KMS-11 (cell line): ENCODE measurements around the gene STAC3.

ENCODE experiments used
- H2AFZ ChIP-seq: fragments of 200-600 bp; sonication (generic); 2 replicates; pipeline ENCODE4 v1.6.1; 2016; ENCODE audit warnings: antibody characterized with exemption, mixed run types, low read depth
- H3K27ac ChIP-seq: fragments of 200-600 bp; sonication (generic); 2 replicates; pipeline ENCODE4 v1.6.1; 2016; ENCODE audit warnings: mild to moderate bottlenecking, mixed run types
- H3K27me3 ChIP-seq: fragments of 200-600 bp; sonication (generic); 2 replicates; pipeline ENCODE4 v1.6.1; 2017; ENCODE audit warnings: mild to moderate bottlenecking, low read depth, mixed run types, moderate library complexity; ENCODE audit not compliant: insufficient read depth
- H3K36me3 ChIP-seq: fragments of 200-600 bp; sonication (generic); 2 replicates; pipeline ENCODE4 v1.6.1; 2017; ENCODE audit warnings: mild to moderate bottlenecking, mixed run types; ENCODE audit not compliant: insufficient read depth
- H3K4me1 ChIP-seq: fragments of 200-600 bp; sonication (generic); 2 replicates; pipeline ENCODE4 v1.6.1; 2016; ENCODE audit warnings: mild to moderate bottlenecking, low read depth, mixed run types; ENCODE audit not compliant: poor library complexity, severe bottlenecking
- H3K4me2 ChIP-seq: fragments of 200-600 bp; sonication (generic); 2 replicates; pipeline ENCODE4 v1.7.0; 2016; ENCODE audit warnings: mild to moderate bottlenecking, mixed run types
- H3K4me3 ChIP-seq: fragments of 200-600 bp; sonication (generic); IDR thresholded peaks from 2 replicates; pipeline ENCODE4 v1.6.1; 2017; ENCODE audit warnings: low read depth, low read length, mixed read lengths; ENCODE audit not compliant: insufficient read depth
- H3K79me2 ChIP-seq: fragments of 200-600 bp; sonication (generic); 2 replicates; pipeline ENCODE4 v1.6.1; 2016; ENCODE audit warnings: low read depth, mixed run types; ENCODE audit not compliant: insufficient read depth
- H3K9ac ChIP-seq: fragments of 200-600 bp; sonication (generic); 2 replicates; pipeline ENCODE4 v1.6.1; 2016; ENCODE audit warnings: mild to moderate bottlenecking, mixed run types
- H4K20me1 ChIP-seq: fragments of 200-600 bp; sonication (generic); 2 replicates; pipeline ENCODE4 v1.6.1; 2016; ENCODE audit warnings: mild to moderate bottlenecking, mixed run types; ENCODE audit not compliant: insufficient read depth
- CTCF ChIP-seq: fragments of 200-600 bp; sonication (generic); conservative IDR thresholded peaks from 2 replicates; pipeline ENCODE4 v1.6.1; 2017; ENCODE audit warnings: low read depth, mild to moderate bottlenecking, antibody characterized with exemption, low read length, moderate library complexity, mixed read lengths

The STAC3 gene

GRCh38 chr12:57232156-57232756 is 18.7 kb downstream of the STAC3 start:
- H3K4me3 ChIP-seq, result no peak overlapping the region
- no peak overlapping the region for H2AFZ ChIP-seq
- H3K4me2 ChIP-seq, result no peak overlapping the region
- no peak overlapping the region for H3K27ac ChIP-seq
- H3K9ac ChIP-seq, result no peak overlapping the region
- H4K20me1 ChIP-seq, result no peaks in the 10 kb centered on the region
- TF ChIP-seq CTCF, result no peak
- peaks cover 32% of the 10 kb centered on the region for H3K4me1 ChIP-seq
- peaks cover 4% of the 10 kb centered on the region; the same call in 1 of the 2 replicates for H3K27me3 ChIP-seq
- H3K79me2 ChIP-seq, result peaks cover 35% of the 10 kb centered on the region
- H3K36me3 ChIP-seq, result peaks cover 12% of the 10 kb centered on the region; the same call in 1 of the 2 replicates

GRCh38 chr12:57231276-57232021 is 19.5 kb downstream of the STAC3 start:
- peak overlapping the region; percentile 74 for H3K4me2 ChIP-seq
- peaks cover 12% of the 10 kb centered on the region; the same call in 1 of the 2 replicates for H3K36me3 ChIP-seq
- no peaks in the 10 kb centered on the region for H3K27me3 ChIP-seq
- H2AFZ ChIP-seq, result no peak overlapping the region
- H3K4me1 ChIP-seq, result peaks cover 27% of the 10 kb centered on the region
- no peak overlapping the region for H3K27ac ChIP-seq
- no peaks in the 10 kb centered on the region for H4K20me1 ChIP-seq
- H3K4me3 ChIP-seq, result peak overlapping the region; percentile 8
- peak overlapping the region; percentile 94; the same call in 1 of the 2 replicates for H3K9ac ChIP-seq
- no peak for TF ChIP-seq CTCF
- H3K79me2 ChIP-seq, result peaks cover 35% of the 10 kb centered on the region

- H3K4me2 ChIP-seq, result peak overlapping the region; percentile 74
- peak overlapping the region; percentile 94; the same call in 1 of the 2 replicates for H2AFZ ChIP-seq
- H3K27ac ChIP-seq, result peak overlapping the region; percentile 82
- H4K20me1 ChIP-seq, result no peaks in the 10 kb centered on the region
- H3K9ac ChIP-seq, result peak overlapping the region; percentile 94
- H3K27me3 ChIP-seq, result no peaks in the 10 kb centered on the region
- H3K4me3 ChIP-seq, result peak overlapping the region; percentile 77
- TF ChIP-seq CTCF, result no peak; the same call in 1 of the 2 replicates
- H3K4me1 ChIP-seq, result peaks cover 27% of the 10 kb centered on the region
- H3K79me2 ChIP-seq, result peaks cover 35% of the 10 kb centered on the region
- peaks cover 12% of the 10 kb centered on the region; the same call in 1 of the 2 replicates for H3K36me3 ChIP-seq
Observed at GRCh38 chr12:57230381-57231155, 20.4 kb downstream of the STAC3 start.

- peak within 1 kb of the TSS; percentile 77 for H3K4me3 ChIP-seq
- H3K9ac ChIP-seq, result peak within 1 kb of the TSS; percentile 94
- peaks cover 27% of the 10 kb centered on the region for H3K4me1 ChIP-seq
- H3K27me3 ChIP-seq, result no peaks in the 10 kb centered on the region
- H3K4me2 ChIP-seq, result peak within 1 kb of the TSS; percentile 74
- peaks cover 35% of the 10 kb centered on the region for H3K79me2 ChIP-seq
- H3K36me3 ChIP-seq, result peaks cover 12% of the 10 kb centered on the region; the same call in 1 of the 2 replicates
- H2AFZ ChIP-seq, result peak within 1 kb of the TSS; percentile 94
- 0 out of 2 replicates have a peak, but pooled peaks have one; percentile 2 for TF ChIP-seq CTCF
- H4K20me1 ChIP-seq, result no peaks in the 10 kb centered on the region
- peak within 1 kb of the TSS; percentile 82 for H3K27ac ChIP-seq
Observed at GRCh38 chr12:57229634-57230380, 21.2 kb downstream of the STAC3 start, which contains the start of gene SHMT2. Gene SHMT2 (plus strand): TSS chr12:57229711. CDS start chr12:57229779, 68 bp downstream.
